IPS-18a (cell line): ENCODE results near the gene GLI3.

ENCODE experiments used
- H3K27ac ChIP-seq: one replicate; pipeline ENCODE4 v1.5.1; 2013; ENCODE audit warnings: low read length
- H3K27me3 ChIP-seq: one replicate; pipeline ENCODE4 v1.6.1; 2013; ENCODE audit warnings: mild to moderate bottlenecking, low read length; ENCODE audit not compliant: control insufficient read depth, insufficient read depth
- H3K36me3 ChIP-seq: one replicate; pipeline ENCODE4 v1.6.1; 2013; ENCODE audit warnings: low read depth, low read length; ENCODE audit not compliant: control insufficient read depth
- H3K4me1 ChIP-seq: one replicate; pipeline ENCODE4 v1.6.1; 2013; ENCODE audit warnings: low read depth, low read length; ENCODE audit not compliant: control insufficient read depth
- H3K4me3 ChIP-seq: one replicate; pipeline ENCODE4 v1.5.1; 2013; ENCODE audit warnings: low read length
- H3K9ac ChIP-seq: one replicate; pipeline ENCODE4 v1.6.1; 2013; ENCODE audit warnings: mild to moderate bottlenecking, low read length, moderate library complexity
- H3K9me3 ChIP-seq: one replicate; pipeline ENCODE4 v1.6.1; 2013; ENCODE audit warnings: low read depth, low read length; ENCODE audit not compliant: control insufficient read depth

GLI3 gene

DNA sequence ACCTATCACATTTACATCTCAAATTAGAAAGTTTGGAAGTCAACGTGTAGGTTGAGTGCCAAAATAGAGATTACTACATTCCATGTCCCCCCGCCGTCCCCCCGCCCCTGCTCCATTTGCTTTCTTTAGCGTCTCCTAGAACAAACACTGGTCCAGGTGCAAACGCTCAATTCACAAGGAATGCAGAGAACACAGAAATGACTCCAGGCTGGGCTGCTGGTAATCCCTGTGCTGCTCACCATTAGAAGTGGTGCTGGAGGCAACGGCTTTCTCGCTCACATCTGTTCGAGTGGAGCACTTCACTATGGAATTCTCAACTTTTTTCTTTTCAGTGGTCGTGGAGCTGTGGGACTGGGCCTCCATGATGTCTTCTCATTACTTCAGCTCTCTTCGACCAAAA, 14.1 kb downstream of the GLI3 start:
- Histone ChIP-seq H3K4me3 (peak overlapping the region; percentile 1), H3K4me1 (peaks cover 89% of the 10 kb centered on the region), H3K27ac (peak overlapping the region; percentile 80), H3K9ac (peak overlapping the region; percentile 49), H3K36me3 (peaks cover 3% of the 10 kb centered on the region), H3K9me3 (no peaks in the 10 kb centered on the region), H3K27me3 (no peaks in the 10 kb centered on the region)

DNA sequence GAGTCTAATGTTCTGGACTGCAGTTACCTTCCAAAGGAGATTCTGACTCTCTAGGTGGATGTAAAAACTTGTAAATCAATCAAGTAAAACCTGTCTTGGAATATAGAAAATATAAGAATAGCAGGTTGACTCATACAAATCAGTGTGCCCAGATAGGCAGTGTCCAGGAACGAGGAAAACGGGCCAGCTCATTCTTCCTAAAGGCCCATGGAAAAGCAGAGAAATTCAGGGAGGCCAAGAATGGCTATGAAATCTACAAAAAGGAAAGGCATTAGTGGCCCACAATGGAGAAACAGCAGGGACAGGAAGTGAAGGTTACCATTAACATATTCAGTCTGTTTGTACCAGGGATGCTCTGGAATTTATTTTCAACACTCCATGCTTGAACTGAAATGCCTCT, 14.9 kb downstream of the GLI3 start:
- H3K27me3 ChIP-seq, result no peaks in the 10 kb centered on the region
- peak overlapping the region; percentile 3 for H3K4me3 ChIP-seq
- peaks cover 3% of the 10 kb centered on the region for H3K36me3 ChIP-seq
- peaks cover 89% of the 10 kb centered on the region for H3K4me1 ChIP-seq
- no peaks in the 10 kb centered on the region for H3K9me3 ChIP-seq
- H3K27ac ChIP-seq, result peak overlapping the region; percentile 80
- peak overlapping the region; percentile 49 for H3K9ac ChIP-seq

DNA sequence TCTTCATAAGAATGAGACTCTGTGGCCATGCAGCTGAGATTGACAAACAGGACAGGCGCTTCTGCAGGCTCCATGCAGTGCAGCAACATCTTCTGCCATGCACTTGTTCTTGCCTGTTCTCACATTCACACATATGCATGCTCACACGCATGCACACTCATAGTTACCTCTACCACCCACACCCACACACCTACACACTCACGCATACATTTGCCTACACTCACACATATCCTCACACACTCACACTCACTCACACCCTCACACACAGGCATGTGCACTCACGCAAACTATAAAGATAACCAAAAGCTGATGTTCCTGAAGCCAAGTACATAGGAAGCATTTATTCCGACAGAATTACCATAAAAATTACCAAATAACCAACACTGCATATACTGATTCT, 15.7 kb downstream of the GLI3 start:
- Histone ChIP-seq H3K27me3 (no peaks in the 10 kb centered on the region), H3K36me3 (peaks cover 3% of the 10 kb centered on the region), H3K4me1 (peaks cover 85% of the 10 kb centered on the region), H3K9me3 (no peaks in the 10 kb centered on the region), H3K27ac (peak overlapping the region; percentile 80), H3K9ac (no peak overlapping the region), H3K4me3 (no peak overlapping the region)

GRCh38 chr7:42219447-42219846, 17.6 kb downstream of the GLI3 start:
- peaks cover 3% of the 10 kb centered on the region for H3K36me3 ChIP-seq
- no peak overlapping the region for H3K9ac ChIP-seq
- H3K4me1 ChIP-seq, result peaks cover 80% of the 10 kb centered on the region
- no peak overlapping the region for H3K4me3 ChIP-seq
- H3K27ac ChIP-seq, result no peak overlapping the region
- H3K9me3 ChIP-seq, result no peaks in the 10 kb centered on the region
- H3K27me3 ChIP-seq, result no peaks in the 10 kb centered on the region

GRCh38 chr7:42218248-42218647, 18.8 kb downstream of the GLI3 start:
- Histone ChIP-seq H3K9ac (no peak overlapping the region), H3K36me3 (peaks cover 3% of the 10 kb centered on the region), H3K27me3 (no peaks in the 10 kb centered on the region), H3K27ac (no peak overlapping the region), H3K4me3 (no peak overlapping the region), H3K4me1 (peaks cover 80% of the 10 kb centered on the region), H3K9me3 (no peaks in the 10 kb centered on the region)

DNA sequence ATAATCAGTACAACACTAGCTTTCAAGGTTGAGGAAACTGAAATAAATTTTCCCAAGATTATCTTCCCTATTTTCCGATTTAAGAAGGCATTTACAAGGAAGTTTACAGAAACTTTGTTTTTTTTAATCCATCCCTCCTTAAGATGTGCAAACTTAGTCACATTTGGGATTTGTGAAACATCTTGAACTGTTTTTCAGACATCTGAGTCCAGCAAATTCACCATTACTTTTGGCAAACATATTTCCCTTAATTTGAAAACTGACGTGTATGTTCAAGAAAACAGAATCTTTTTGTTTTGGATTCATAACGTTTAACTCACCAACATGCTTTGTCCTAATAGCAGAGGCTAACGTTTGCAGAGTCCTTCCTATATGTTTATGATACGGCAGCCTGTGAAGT, 19.5 kb downstream of the GLI3 start:
- no peak overlapping the region for H3K4me3 ChIP-seq
- H3K27me3 ChIP-seq, result no peaks in the 10 kb centered on the region
- peaks cover 3% of the 10 kb centered on the region for H3K36me3 ChIP-seq
- no peak overlapping the region for H3K27ac ChIP-seq
- H3K4me1 ChIP-seq, result peaks cover 80% of the 10 kb centered on the region
- no peak overlapping the region for H3K9ac ChIP-seq
- no peaks in the 10 kb centered on the region for H3K9me3 ChIP-seq

GRCh38 chr7:42217053-42217452, 20.0 kb downstream of the GLI3 start:
- Histone ChIP-seq H3K27ac (no peak overlapping the region), H3K4me3 (no peak overlapping the region), H3K9ac (no peak overlapping the region), H3K27me3 (no peaks in the 10 kb centered on the region), H3K36me3 (peaks cover 3% of the 10 kb centered on the region), H3K9me3 (no peaks in the 10 kb centered on the region), H3K4me1 (peaks cover 80% of the 10 kb centered on the region)

DNA sequence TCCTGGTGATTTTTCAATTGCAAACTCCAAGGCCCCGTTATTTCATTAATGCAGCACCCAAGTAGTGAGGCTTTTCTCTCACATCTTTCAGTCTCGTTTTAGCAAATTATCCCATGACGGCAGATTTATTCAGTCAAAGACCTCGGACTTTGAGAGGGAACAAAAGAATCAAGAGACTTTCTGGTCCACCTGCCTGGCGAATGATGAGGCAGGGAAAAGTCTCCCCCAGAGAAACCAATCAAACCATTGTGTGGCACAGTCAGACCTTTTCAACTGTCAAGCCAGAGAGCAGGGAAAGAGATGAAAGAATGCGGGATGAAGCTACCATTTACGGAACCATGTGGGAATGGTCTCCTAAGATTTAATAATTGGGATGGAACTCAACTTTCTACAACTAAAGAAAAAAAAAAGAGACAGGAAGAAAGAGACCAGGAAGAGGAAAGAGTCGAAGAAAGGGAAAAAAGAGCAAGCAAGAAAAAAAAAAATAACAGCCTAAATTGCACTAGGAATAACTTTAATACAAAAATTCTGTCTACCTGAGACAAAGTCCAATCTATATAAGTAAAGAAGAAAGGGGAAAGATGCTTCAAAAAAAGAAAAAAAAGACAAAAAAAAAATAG, 22.8 kb downstream of the GLI3 start:
- Histone ChIP-seq H3K4me1 (peaks cover 77% of the 10 kb centered on the region), H3K27ac (peak overlapping the region; percentile 32), H3K4me3 (peak overlapping the region; percentile 8), H3K27me3 (no peaks in the 10 kb centered on the region), H3K9me3 (no peaks in the 10 kb centered on the region), H3K36me3 (no peaks in the 10 kb centered on the region), H3K9ac (peak overlapping the region; percentile 10)

DNA sequence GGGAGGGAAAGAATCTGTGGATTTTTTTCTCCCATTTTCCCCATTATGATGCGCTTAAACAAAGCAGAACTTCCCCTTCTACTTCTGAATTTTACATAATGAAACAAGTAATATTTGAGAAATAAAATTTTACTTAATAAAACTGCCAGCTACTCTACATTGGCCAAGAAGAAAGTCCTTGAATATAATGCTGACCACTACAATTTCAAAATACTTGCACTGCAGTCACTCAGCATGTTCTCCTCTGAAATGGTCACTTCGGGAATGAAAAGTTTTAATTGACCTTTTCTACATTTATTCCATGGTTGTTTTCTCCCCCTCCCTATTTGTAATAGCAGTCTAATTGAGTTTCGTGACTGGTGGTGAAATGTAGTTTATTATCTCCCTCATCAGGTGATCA, 23.9 kb downstream of the GLI3 start:
- H3K36me3 ChIP-seq, result no peaks in the 10 kb centered on the region
- no peak overlapping the region for H3K27ac ChIP-seq
- H3K9ac ChIP-seq, result peak overlapping the region; percentile 16
- H3K4me1 ChIP-seq, result peaks cover 67% of the 10 kb centered on the region
- H3K27me3 ChIP-seq, result no peaks in the 10 kb centered on the region
- no peaks in the 10 kb centered on the region for H3K9me3 ChIP-seq
- no peak overlapping the region for H3K4me3 ChIP-seq

- Histone ChIP-seq H3K9ac (no peak overlapping the region), H3K4me3 (peak overlapping the region; percentile 19), H3K36me3 (no peaks in the 10 kb centered on the region), H3K9me3 (no peaks in the 10 kb centered on the region), H3K27ac (no peak overlapping the region), H3K4me1 (peaks cover 62% of the 10 kb centered on the region), H3K27me3 (no peaks in the 10 kb centered on the region)
These were observed 24.4 kb downstream of the GLI3 start for GRCh38 chr7:42212541-42213090.

DNA sequence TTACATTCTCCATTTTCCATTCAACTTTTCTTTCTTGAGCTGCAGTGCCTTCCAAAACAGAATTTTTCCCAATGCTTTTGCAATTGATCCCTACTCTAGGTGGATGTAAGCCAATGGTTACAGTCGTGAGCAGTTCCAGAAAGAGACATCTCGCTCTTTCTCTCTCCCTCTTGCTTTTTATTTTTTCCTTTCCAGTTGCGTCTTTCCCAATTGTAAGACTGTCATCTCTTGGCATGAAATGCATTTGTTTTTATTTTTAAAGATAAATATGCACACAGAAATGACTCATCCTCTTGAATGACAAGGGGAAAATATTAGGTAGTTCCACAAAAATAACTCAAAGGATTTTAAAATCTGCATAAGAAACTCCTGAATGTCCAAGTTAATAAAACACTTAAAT, 25.1 kb downstream of the GLI3 start:
- no peaks in the 10 kb centered on the region for H3K36me3 ChIP-seq
- H3K27ac ChIP-seq, result no peak overlapping the region
- H3K9ac ChIP-seq, result no peak overlapping the region
- H3K4me1 ChIP-seq, result peaks cover 60% of the 10 kb centered on the region
- H3K9me3 ChIP-seq, result no peaks in the 10 kb centered on the region
- H3K4me3 ChIP-seq, result no peak overlapping the region
- no peaks in the 10 kb centered on the region for H3K27me3 ChIP-seq

DNA sequence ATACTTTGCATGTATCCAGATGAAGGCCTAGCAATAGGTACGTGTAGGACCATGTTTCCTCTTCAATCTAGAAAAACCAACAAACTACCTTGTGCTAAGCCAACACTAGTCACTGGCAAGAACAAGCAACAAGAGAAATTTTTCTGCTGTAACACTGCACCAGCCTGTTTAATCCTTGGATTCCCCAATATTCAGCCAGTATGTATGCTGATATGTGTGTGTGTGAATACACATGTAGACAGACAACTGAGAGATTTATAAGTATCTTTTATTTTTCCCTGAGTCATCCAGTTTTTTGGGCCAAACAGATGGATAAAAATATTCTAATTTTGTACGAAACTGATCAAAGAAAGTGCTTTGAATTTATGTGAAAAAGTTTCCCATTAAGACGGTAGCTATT, 26.2 kb downstream of the GLI3 start:
- H3K4me3 ChIP-seq, result no peak overlapping the region
- H3K27ac ChIP-seq, result no peak overlapping the region
- no peaks in the 10 kb centered on the region for H3K36me3 ChIP-seq
- H3K9me3 ChIP-seq, result no peaks in the 10 kb centered on the region
- H3K4me1 ChIP-seq, result peaks cover 57% of the 10 kb centered on the region
- no peaks in the 10 kb centered on the region for H3K27me3 ChIP-seq
- no peak overlapping the region for H3K9ac ChIP-seq
